HepG2 (cell line): Measurements from ENCODE around the gene C2orf76. TPM values are rescaled to one million over a fixed set of nuclear protein-coding genes. Genes with fewer than 3 reads are reported as not detected.

ENCODE experiments used
- ATAC-seq: fragments of 200-7000 bp; cut with Tn5 transposase; 3 replicates; pipeline ENCODE4 v1.9.1; 2020; ENCODE audit warnings: mild to moderate bottlenecking, moderate library complexity
- BruUV-seq: library from RNA; stranded (reverse); fragments of 400-500 nt; replicated peaks from 2 replicates; lab custom pipeline; 2021; lab: Mats Ljungman, UMichigan
- CTCF ChIA-PET: fragments of 300-600 bp; formaldehyde crosslinking; extraction: SDS; loops from one replicate; lab custom pipeline; 2021; ENCODE audit warnings: low total read pairs, inconsistent platforms, low intra/inter-chr PET ratio; lab: Yijun Ruan, JAX
- POLR2A ChIA-PET: fragments of 350-600 bp; sonication (Branson Sonifier 250); formaldehyde crosslinking; loops from one replicate; lab custom pipeline; 2020; ENCODE audit warnings: antibody characterized with exemption, inconsistent platforms; lab: Yijun Ruan, JAX
- DNase-seq: peaks from one replicate; pipeline ENCODE4 v3.0.0-alpha.2; 2015; ENCODE audit warnings: low spot score
- FAIRE-seq: peaks from 3 replicates; lab custom pipeline; 2011; peaks lifted over from hg19 to GRCh38; lab: Jason Lieb, UNC
- H2AFZ ChIP-seq: one replicate; pipeline ENCODE4 v1.6.1; 2011; ENCODE audit warnings: low read length, inconsistent platforms
- H3K27ac ChIP-seq: fragments of 300-600 bp; 3 replicates; pipeline ENCODE4 v1.8.0; 2011; ENCODE audit warnings: mixed run types, mild to moderate bottlenecking, mixed read lengths, low read length, inconsistent platforms; ENCODE audit not compliant: insufficient read depth; ENCODE audit errors: extremely low read length
- H3K27me3 ChIP-seq, 2 experiments: fragments of 200-600 bp in 1 of 2; 2 replicates in 1 of 2; 3 replicates in 1 of 2; pipeline versions ENCODE4 v1.6.0 to v1.8.0; 2011; ENCODE audit warnings: low read length in 2 of 2, mild to moderate bottlenecking in 2 of 2, moderate library complexity in 2 of 2, inconsistent platforms in 1 of 2; ENCODE audit not compliant: insufficient read depth in 2 of 2, control insufficient read depth in 1 of 2
- H3K36me3 ChIP-seq, 2 experiments: fragments of 200-600 bp in 1 of 2; replicated peaks in 1 of 2; 2 replicates in 1 of 2; 3 replicates in 1 of 2; pipeline versions ENCODE4 v1.5.1 to v1.8.0; 2011; ENCODE audit warnings: low read length in 2 of 2, inconsistent platforms in 1 of 2; ENCODE audit not compliant: insufficient read depth in 2 of 2, control insufficient read depth in 1 of 2
- H3K4me1 ChIP-seq: 2 replicates; pipeline ENCODE4 v1.5.1; 2012; ENCODE audit warnings: low read length, inconsistent platforms; ENCODE audit not compliant: insufficient read depth
- H3K4me2 ChIP-seq: 2 replicates; pipeline ENCODE4 v1.6.0; 2011; ENCODE audit warnings: low read depth, low read length, inconsistent platforms
- H3K4me3 ChIP-seq, 3 experiments: fragments of 200-600 bp in 1 of 3; sonication (generic), shearing (Covaris generic) in 1 of 3; replicated peaks in 1 of 3; 2 replicates each; pipeline ENCODE4 v1.5.1; 2011 to 2016; ENCODE audit warnings: low read length in 3 of 3, inconsistent platforms in 2 of 3, low read depth in 2 of 3, mild to moderate bottlenecking in 2 of 3, control low read depth in 1 of 3, mixed read lengths in 1 of 3; ENCODE audit not compliant: insufficient read depth in 1 of 3
- H3K79me2 ChIP-seq: one replicate; pipeline ENCODE4 v1.6.1; 2011; ENCODE audit warnings: low read length, inconsistent platforms; ENCODE audit not compliant: insufficient read depth
- H3K9ac ChIP-seq: 2 replicates; pipeline ENCODE4 v1.6.0; 2011; ENCODE audit warnings: mild to moderate bottlenecking, low read depth, low read length, inconsistent platforms; ENCODE audit not compliant: insufficient read depth
- H3K9me3 ChIP-seq: 2 replicates; pipeline ENCODE4 v1.5.1; 2012; ENCODE audit warnings: mild to moderate bottlenecking, low read length
- H4K20me1 ChIP-seq: 2 replicates; pipeline ENCODE4 v1.6.0; 2011; ENCODE audit warnings: inconsistent platforms, mild to moderate bottlenecking, low read length, moderate library complexity; ENCODE audit not compliant: insufficient read depth
- NFYC ChIP-seq: IDR thresholded peaks from 2 replicates; pipeline ENCODE4 v1.6.1; 2016; ENCODE audit warnings: missing genetic modification reagents, missing compliant biosample characterization
- PREB ChIP-seq: sonication (generic); formaldehyde crosslinking; IDR thresholded peaks from 2 replicates; pipeline ENCODE4 v1.4.0; 2020; ENCODE audit warnings: missing genetic modification reagents
- RORA ChIP-seq: sonication (generic); formaldehyde crosslinking; IDR thresholded peaks from 2 replicates; pipeline ENCODE4 v1.5.0; 2020; ENCODE audit warnings: mild to moderate bottlenecking, missing genetic modification reagents, moderate library complexity
- TBX2 ChIP-seq: sonication (generic); formaldehyde crosslinking; IDR thresholded peaks from 2 replicates; pipeline ENCODE4 v1.5.0; 2020; ENCODE audit warnings: missing genetic modification reagents, mild to moderate bottlenecking, borderline replicate concordance
- ZKSCAN8 ChIP-seq: IDR thresholded peaks from 2 replicates; pipeline ENCODE4 v1.6.1; 2016; ENCODE audit warnings: borderline replicate concordance, missing genetic modification reagents, missing compliant biosample characterization
- ZNF281 ChIP-seq: sonication (generic); formaldehyde crosslinking; IDR thresholded peaks from 2 replicates; pipeline ENCODE4 v1.4.0; 2020; ENCODE audit warnings: missing genetic modification reagents, borderline replicate concordance
- WGBS: methylation state at CpG from one replicate; pipeline ENCODE4 v1.1.6; 2017; ENCODE audit warnings: low lambda C conversion rate; 5-methylcytosine and 5-hydroxymethylcytosine counted together
- in situ Hi-C: cut with HindIII; loops from 2 replicates; pipeline ENCODE4 v1.10.0; 2017; ENCODE audit warnings: low pct_unique_long_range_greater_than_20kb; ENCODE audit not compliant: extremely low pct_ligation_motif_present
- intact Hi-C: fragments of 100-400 bp; cut with micrococcal nuclease; formaldehyde crosslinking; loops from one replicate; pipeline ENCODE4 v1.10.0; 2022; ENCODE audit not compliant: unreplicated experiment
- polyA plus RNA-seq, 8 experiments: library from polyadenylated mRNA; depleted of rRNA in 3 of 8; stranded (reverse) in 7 of 8; unstranded in 1 of 8; fragments of >200 nt; fragmentation: Illumina TruSeq in 4 of 8; extraction: Trizol in 4 of 8; gene quantifications; 2 replicates each; pipeline versions ENCODE4 v1.2.1 to v1.2.3, GENCODE V29; 2011 to 2016; ENCODE audit warnings: low read depth in 4 of 8, missing spikeins in 1 of 8, mixed read lengths in 1 of 8; ENCODE audit not compliant: insufficient read depth in 1 of 8
- total RNA-seq, 5 experiments: library from RNA; depleted of rRNA; stranded (reverse); fragments of >200 nt; fragmentation: Illumina TruSeq; extraction: Trizol; gene quantifications; 2 replicates each; pipeline ENCODE4 v1.2.3, GENCODE V29; 2016; ENCODE audit warnings: low read depth in 1 of 5

Gene C2orf76
- total and polyA plus RNA-seq, 2 of the 13 experiments (the other 11 are each of a cell fraction or from before 2014, with no cell fraction given) = 7.7 to 8.5 TPM

GRCh38 chr2:119316066-119316465 lies 50.6 kb downstream of the C2orf76 start:
- H3K9me3 ChIP-seq = no peaks in the 10 kb centered on the region
- no peaks in the 10 kb centered on the region for H4K20me1 ChIP-seq
- intact Hi-C loops = no loop called here
- ChIA-PET POLR2A (no interaction called here), CTCF (no interaction called here)
- no peak overlapping the region for H3K9ac ChIP-seq
- in situ Hi-C loops = loop anchor here (10.0 kb wide), 1 partner anchor 431 kb away; no protein-coding TSS in a partner anchor
- H3K27ac ChIP-seq = no peak overlapping the region
- H3K4me3 ChIP-seq = no peak overlapping the region
- no TSS peak for BruUV-seq
- no peak for DNase-seq
- TF ChIP-seq RORA (no peak), TBX2 (CRISPR knock-in tag) (no peak), ZKSCAN8 (CRISPR knock-in tag) (no peak), PREB (no peak), ZNF281 (no peak), NFYC (CRISPR knock-in tag) (no peak)
- no peaks in the 10 kb centered on the region for H3K36me3 ChIP-seq
- H3K27me3 ChIP-seq = no peaks in the 10 kb centered on the region
- ATAC-seq = no peak
- peaks cover 14% of the 10 kb centered on the region for H3K4me1 ChIP-seq
- FAIRE-seq = no peak
- no peak overlapping the region for H2AFZ ChIP-seq
- WGBS = 60% methylated on average over 3 of the region's 3 CpGs
- no peaks in the 10 kb centered on the region for H3K79me2 ChIP-seq
- no peak overlapping the region for H3K4me2 ChIP-seq
